SK-N-SH treated with all-trans-retinoic acid at 6 μM for 48 hours (cell line): ENCODE data around the gene HTT-AS.

ENCODE experiments used
- ARNTL ChIP-seq: fragments of 450-650 bp; formaldehyde crosslinking; IDR thresholded peaks from 2 replicates; pipeline ENCODE4 v1.5.0; 2020; ENCODE audit warnings: low read depth, mild to moderate bottlenecking, moderate library complexity, borderline replicate concordance
- BACH2 ChIP-seq: fragments of 250-450 bp; sonication (Bioruptor Pico); IDR thresholded peaks from 2 replicates; pipeline ENCODE4 v1.9.0; 2021; ENCODE audit warnings: mild to moderate bottlenecking, borderline replicate concordance
- CREB5 ChIP-seq: fragments of 250-450 bp; sonication (Bioruptor Pico); IDR thresholded peaks from 2 replicates; pipeline ENCODE4 v1.5.1; 2020; ENCODE audit warnings: low read depth, mild to moderate bottlenecking, moderate library complexity
- CSRNP3 ChIP-seq: fragments of 250-450 bp; sonication (Bioruptor Pico); IDR thresholded peaks from 2 replicates; pipeline ENCODE4 v1.5.1; 2021; ENCODE audit warnings: mild to moderate bottlenecking, moderate library complexity
- GLIS3 ChIP-seq: fragments of 250-450 bp; sonication (Bioruptor Pico); IDR thresholded peaks from 2 replicates; pipeline ENCODE4 v1.5.0; 2020; ENCODE audit warnings: mild to moderate bottlenecking, moderate library complexity
- OSR1 ChIP-seq: fragments of 250-450 bp; sonication (Bioruptor Pico); IDR thresholded peaks from 2 replicates; pipeline ENCODE4 v1.8.0; 2022; ENCODE audit warnings: moderate library complexity, mild to moderate bottlenecking, inconsistent platforms
- PATZ1 ChIP-seq: fragments of 250-450 bp; sonication (Bioruptor Pico); IDR thresholded peaks from 2 replicates; pipeline ENCODE4 v1.8.0; 2020; ENCODE audit warnings: mild to moderate bottlenecking, moderate library complexity, borderline replicate concordance
- SNAI2 ChIP-seq: fragments of 250-450 bp; sonication (Bioruptor Pico); IDR thresholded peaks from 2 replicates; pipeline ENCODE4 v1.5.0; 2020; ENCODE audit warnings: mild to moderate bottlenecking, moderate library complexity
- TCF4 ChIP-seq: fragments of 250-450 bp; sonication (Bioruptor Pico); IDR thresholded peaks from 2 replicates; pipeline ENCODE4 v1.8.0; 2021; ENCODE audit warnings: mild to moderate bottlenecking, moderate library complexity, borderline replicate concordance
- TOX ChIP-seq: fragments of 250-450 bp; sonication (Bioruptor Pico); IDR thresholded peaks from 2 replicates; pipeline ENCODE4 v1.8.0; 2021; ENCODE audit warnings: mild to moderate bottlenecking, moderate library complexity, borderline replicate concordance
- ZC3H10 ChIP-seq: fragments of 250-450 bp; sonication (Bioruptor Pico); IDR thresholded peaks from 2 replicates; pipeline ENCODE4 v1.5.1; 2021; ENCODE audit warnings: mild to moderate bottlenecking, moderate library complexity
- ZFP3 ChIP-seq: fragments of 250-450 bp; sonication (Bioruptor Pico); IDR thresholded peaks from 2 replicates; pipeline ENCODE4 v1.5.0; 2020; ENCODE audit warnings: mild to moderate bottlenecking, moderate library complexity
- ZFP30 ChIP-seq: fragments of 450-650 bp; formaldehyde crosslinking; IDR thresholded peaks from 2 replicates; pipeline ENCODE4 v1.5.0; 2022; ENCODE audit warnings: mild to moderate bottlenecking, moderate library complexity
- ZNF565 ChIP-seq: fragments of 450-650 bp; formaldehyde crosslinking; conservative IDR thresholded peaks from 2 replicates; pipeline ENCODE4 v1.5.0; 2020; ENCODE audit warnings: low read depth, mild to moderate bottlenecking, moderate library complexity

- TF ChIP-seq GLIS3 (CRISPR knock-in tag) (no peak), ZFP3 (CRISPR knock-in tag) (no peak), CREB5 (no peak), TOX (CRISPR knock-in tag) (no peak), BACH2 (CRISPR knock-in tag) (no peak), TCF4 (CRISPR knock-in tag) (no peak), ZNF565 (CRISPR knock-in tag) (no peak), OSR1 (CRISPR knock-in tag) (no peak), PATZ1 (no peak), ZFP30 (CRISPR knock-in tag) (no peak), CSRNP3 (CRISPR knock-in tag) (no peak), ARNTL (CRISPR knock-in tag) (no peak), SNAI2 (CRISPR knock-in tag) (no peak), ZC3H10 (no peak)
Measured at GRCh38 chr4:3037957-3038461, 36.3 kb downstream of the HTT-AS start.
